Gastrocnemius medialis (tissue), 4 donors: ENCODE data around the gene MAGI1.

Source experiments
- CTCF ChIP-seq, 5 experiments: fragments of 450-650 bp in 3 of 5; fragments of 200-600 bp in 2 of 5; sonication (generic) in 2 of 5; IDR thresholded peaks in 4 of 5; conservative IDR thresholded peaks in 1 of 5; 1 replicate in 4 of 5; 2 replicates in 1 of 5; pipeline ENCODE4 v1.5.1; 2016 to 2019; ENCODE audit warnings: antibody characterized with exemption in 5 of 5, mild to moderate bottlenecking in 3 of 5, moderate library complexity in 3 of 5
- POLR2A ChIP-seq, 2 donors: fragments of 450-650 bp; IDR thresholded peaks; one replicate each; pipeline ENCODE4 v1.6.1; 2017; ENCODE audit warnings: antibody characterized with exemption in 2 of 2, mild to moderate bottlenecking in 2 of 2, moderate library complexity in 2 of 2

DNA sequence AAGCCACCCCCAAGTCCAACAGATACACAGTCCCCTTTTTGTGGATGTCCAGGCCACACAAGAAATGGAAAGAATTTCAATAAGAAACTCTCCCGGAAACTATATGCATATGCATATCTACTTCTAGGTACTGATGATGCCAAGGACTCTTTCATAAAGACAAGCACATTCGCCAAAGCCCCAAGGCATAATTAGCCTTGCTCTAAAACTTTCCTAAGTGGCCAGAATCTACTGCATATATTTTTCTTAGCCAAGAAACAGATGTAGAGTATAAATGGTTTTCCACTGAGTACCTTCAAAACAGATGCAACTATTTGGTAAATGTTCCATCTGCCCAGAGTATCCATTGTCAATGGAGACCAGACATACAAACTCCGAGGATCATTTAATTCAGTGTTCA is 73.9 kb downstream of the MAGI1 start:
- TF ChIP-seq CTCF (IDR thresholded peaks at IDR 0.05 in 4 of 5, conservative IDR thresholded peaks at IDR 0.05 in 1 of 5), result no peak
- no peak for TF ChIP-seq POLR2A (IDR thresholded peaks at IDR 0.05)
